Measurements from ENCODE around the gene GPLD1. TPM values are rescaled to one million over a fixed set of nuclear protein-coding genes. Genes with fewer than 3 reads are reported as not detected.

The GPLD1 gene
- total and polyA plus RNA-seq, 10 donors = 0.15 to 4.3 (median 1.8) TPM

DNA sequence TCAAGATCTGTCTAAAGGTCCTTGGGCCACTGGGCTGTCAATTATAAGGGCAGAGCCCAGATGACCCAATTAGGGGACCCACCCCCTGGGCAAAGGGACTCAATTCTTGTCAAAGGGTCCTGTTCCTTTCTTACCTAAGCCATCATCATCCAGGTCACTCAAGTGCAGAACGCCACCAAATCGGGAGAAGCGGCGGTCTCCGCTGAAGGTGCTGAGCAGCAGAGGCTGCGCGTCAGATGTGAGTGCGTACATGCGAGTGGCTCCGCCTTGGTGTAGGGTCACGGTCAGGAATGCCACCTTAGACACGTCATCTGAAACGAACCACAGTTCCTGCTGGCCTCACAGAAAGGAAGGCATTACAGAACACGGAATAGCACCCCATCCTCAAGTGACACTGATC is 52.4 kb downstream of the GPLD1 start:
- DNase-seq = no peak
- intact Hi-C loops (cut with DNase I; ENCODE audit: low total_unique reads) = no loop called here
- Histone ChIP-seq H3K4me1 (no peaks in the 10 kb centered on the region), H3K36me3 (peaks cover 0 to 5% (median 0%) of the 10 kb centered on the region in 6 donors), H3K4me3 (no peak overlapping the region), H3K27ac (no peak overlapping the region), H3K27me3 (replicated peaks in 1 of 7) (no peaks in the 10 kb centered on the region), H3K9me3 (no peaks in the 10 kb centered on the region)
- TF ChIP-seq POLR2AphosphoS5 (IDR thresholded peaks at IDR 0.05) = peak in 1 of 3 donors; percentile 14
- no peak for TF ChIP-seq POLR2A (IDR thresholded peaks at IDR 0.05)
- WGBS, 5 donors = 87 to 94% (median 91%) methylated on average over 14 of the region's 14 CpGs

DNA sequence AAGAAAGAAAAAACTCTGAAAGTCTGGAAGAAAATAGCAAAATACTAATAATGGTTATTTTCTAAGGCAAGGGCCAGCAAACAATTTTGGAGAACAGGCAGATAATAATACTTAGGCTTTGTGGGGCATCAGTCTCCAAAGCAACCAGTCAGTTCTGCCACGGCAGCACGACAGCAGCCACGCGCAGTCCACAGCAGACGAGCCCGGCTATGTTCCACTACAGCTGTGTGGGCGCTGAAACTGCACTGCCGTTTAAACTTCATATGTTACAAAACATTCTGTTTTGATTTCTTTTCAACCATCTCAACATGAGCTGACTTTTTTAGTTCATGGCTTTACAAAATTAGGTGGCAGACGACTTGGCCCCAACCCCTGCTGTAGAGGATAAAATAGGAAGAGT is 56.8 kb downstream of the GPLD1 start:
- intact Hi-C loops (cut with DNase I; ENCODE audit: low total_unique reads) = no loop called here
- no peak for DNase-seq
- H3K27ac ChIP-seq = no peak overlapping the region
- 83 to 95% (median 93%) methylated on average over 9 of the region's 9 CpGs for WGBS, 5 donors
- H3K36me3 ChIP-seq = peaks cover 0 to 6% (median 0%) of the 10 kb centered on the region in 6 donors
- TF ChIP-seq, protein P1, sequence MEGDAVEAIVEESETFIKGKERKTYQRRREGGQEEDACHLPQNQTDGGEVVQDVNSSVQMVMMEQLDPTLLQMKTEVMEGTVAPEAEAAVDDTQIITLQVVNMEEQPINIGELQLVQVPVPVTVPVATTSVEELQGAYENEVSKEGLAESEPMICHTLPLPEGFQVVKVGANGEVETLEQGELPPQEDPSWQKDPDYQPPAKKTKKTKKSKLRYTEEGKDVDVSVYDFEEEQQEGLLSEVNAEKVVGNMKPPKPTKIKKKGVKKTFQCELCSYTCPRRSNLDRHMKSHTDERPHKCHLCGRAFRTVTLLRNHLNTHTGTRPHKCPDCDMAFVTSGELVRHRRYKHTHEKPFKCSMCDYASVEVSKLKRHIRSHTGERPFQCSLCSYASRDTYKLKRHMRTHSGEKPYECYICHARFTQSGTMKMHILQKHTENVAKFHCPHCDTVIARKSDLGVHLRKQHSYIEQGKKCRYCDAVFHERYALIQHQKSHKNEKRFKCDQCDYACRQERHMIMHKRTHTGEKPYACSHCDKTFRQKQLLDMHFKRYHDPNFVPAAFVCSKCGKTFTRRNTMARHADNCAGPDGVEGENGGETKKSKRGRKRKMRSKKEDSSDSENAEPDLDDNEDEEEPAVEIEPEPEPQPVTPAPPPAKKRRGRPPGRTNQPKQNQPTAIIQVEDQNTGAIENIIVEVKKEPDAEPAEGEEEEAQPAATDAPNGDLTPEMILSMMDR (IDR thresholded peaks at IDR 0.05 in 8 of 11, conservative IDR thresholded peaks at IDR 0.05 in 3 of 11) = no peak
- TF ChIP-seq POLR2A (IDR thresholded peaks at IDR 0.05) (no peak), POLR2AphosphoS5 (IDR thresholded peaks at IDR 0.05) (no peak)
- H3K27me3 ChIP-seq (replicated peaks in 1 of 7) = no peaks in the 10 kb centered on the region
- H3K4me3 ChIP-seq = no peak overlapping the region
- H3K9me3 ChIP-seq = no peaks in the 10 kb centered on the region
- no peaks in the 10 kb centered on the region for H3K4me1 ChIP-seq

DNA sequence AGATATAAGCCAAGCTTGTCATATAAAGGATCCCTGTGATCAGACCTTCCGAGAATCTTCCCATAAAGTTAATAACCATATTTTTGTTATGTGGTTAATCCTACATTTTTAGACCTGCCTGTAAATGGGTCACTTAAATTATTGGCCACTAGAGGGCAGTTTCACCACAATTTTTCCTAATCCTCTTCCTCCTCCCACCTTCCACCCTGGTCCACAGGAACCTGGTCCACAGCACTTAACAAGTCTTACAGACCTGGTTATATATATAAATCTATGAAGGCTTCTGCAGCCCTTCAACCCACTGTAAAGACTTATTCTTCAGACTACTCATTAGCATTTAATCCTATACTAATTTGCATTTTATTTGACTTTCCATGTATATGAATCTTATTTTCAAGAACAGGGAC is 58.3 kb downstream of the GPLD1 start:
- 65 to 75% (median 70%) methylated on average over 1 of the region's 1 CpG for WGBS, 5 donors
- Histone ChIP-seq H3K27ac (no peak overlapping the region), H3K4me3 (no peak overlapping the region), H3K27me3 (replicated peaks in 1 of 7) (no peaks in the 10 kb centered on the region), H3K9me3 (no peaks in the 10 kb centered on the region), H3K4me1 (no peaks in the 10 kb centered on the region), H3K36me3 (peaks cover 0 to 19% (median 7%) of the 10 kb centered on the region in 6 donors)
- intact Hi-C loops (cut with DNase I; ENCODE audit: low total_unique reads) = no loop called here
- no peak for TF ChIP-seq POLR2A (IDR thresholded peaks at IDR 0.05)
- TF ChIP-seq, protein P1 (IDR thresholded peaks at IDR 0.05 in 8 of 11, conservative IDR thresholded peaks at IDR 0.05 in 3 of 11) = peak; percentile 35 to 76 (median 67)
- DNase-seq = no peak

DNA sequence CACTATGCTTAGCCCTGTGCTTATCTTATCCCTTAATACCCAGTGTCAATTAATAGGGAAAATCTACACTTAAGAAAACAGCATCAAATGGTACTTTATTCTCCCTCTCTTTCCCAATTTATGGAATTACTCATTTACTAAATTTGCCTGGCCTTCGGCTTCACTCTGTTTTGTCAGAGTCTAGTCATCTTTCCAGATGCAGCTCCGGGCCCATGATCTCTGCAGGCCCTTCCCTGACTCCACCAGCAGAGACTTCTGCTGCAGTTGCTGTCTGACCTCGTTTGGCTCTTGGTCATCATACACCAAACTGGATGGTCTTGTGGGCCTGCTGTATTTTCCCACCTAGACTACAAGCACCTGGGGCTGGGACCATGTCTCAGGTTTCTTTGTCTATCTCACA is 59.3 kb downstream of the GPLD1 start:
- no peaks in the 10 kb centered on the region for H3K4me1 ChIP-seq
- intact Hi-C loops (cut with DNase I; ENCODE audit: low total_unique reads) = no loop called here
- 84 to 94% (median 90%) methylated on average over 3 of the region's 3 CpGs for WGBS, 5 donors
- TF ChIP-seq, protein P1 (IDR thresholded peaks at IDR 0.05 in 8 of 11, conservative IDR thresholded peaks at IDR 0.05 in 3 of 11) = no peak
- TF ChIP-seq POLR2AphosphoS5 (IDR thresholded peaks at IDR 0.05) = no peak
- no peak for TF ChIP-seq POLR2A (IDR thresholded peaks at IDR 0.05)
- DNase-seq = no peak
- no peak overlapping the region for H3K27ac ChIP-seq
- H3K9me3 ChIP-seq = no peaks in the 10 kb centered on the region
- no peaks in the 10 kb centered on the region for H3K27me3 ChIP-seq (replicated peaks in 1 of 7)
- H3K36me3 ChIP-seq = peaks cover 0 to 28% (median 13%) of the 10 kb centered on the region in 6 donors
- H3K4me3 ChIP-seq = no peak overlapping the region

DNA sequence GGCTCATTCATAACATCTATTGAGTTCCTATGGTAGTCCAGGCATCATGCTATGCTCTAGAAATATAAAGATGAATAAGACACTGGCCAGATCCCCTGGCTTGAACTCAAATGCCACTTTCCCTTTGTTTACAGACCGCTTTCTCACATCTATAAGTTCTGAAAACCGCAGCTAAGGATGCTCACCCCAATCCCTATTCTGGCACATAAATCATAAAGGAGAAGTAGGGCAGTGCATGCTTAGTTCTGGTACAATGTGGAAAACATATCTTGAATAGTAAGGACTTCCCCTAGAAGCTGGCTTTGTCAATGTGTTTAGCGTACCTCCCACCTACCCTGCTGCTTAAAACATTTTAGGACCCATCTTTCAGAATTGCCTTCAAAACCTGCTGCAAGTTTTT is 60.2 kb downstream of the GPLD1 start:
- intact Hi-C loops (cut with DNase I; ENCODE audit: low total_unique reads) = no loop called here
- H3K27me3 ChIP-seq (replicated peaks in 1 of 7) = no peaks in the 10 kb centered on the region
- H3K27ac ChIP-seq = peak overlapping the region in 1 of 8 donors; percentile 19
- DNase-seq = no peak
- H3K9me3 ChIP-seq = no peaks in the 10 kb centered on the region
- peaks cover 0 to 38% (median 22%) of the 10 kb centered on the region in 6 donors for H3K36me3 ChIP-seq
- WGBS, 5 donors = 57 to 71% (median 66%) methylated on average over 3 of the region's 3 CpGs
- H3K4me3 ChIP-seq = no peak overlapping the region
- TF ChIP-seq POLR2AphosphoS5 (IDR thresholded peaks at IDR 0.05) (no peak), POLR2A (IDR thresholded peaks at IDR 0.05) (no peak)
- TF ChIP-seq, protein P1 (IDR thresholded peaks at IDR 0.05 in 8 of 11, conservative IDR thresholded peaks at IDR 0.05 in 3 of 11) = no peak
- H3K4me1 ChIP-seq = no peaks in the 10 kb centered on the region
